GM18870 (cell line): ENCODE measurements around the gene TRIP13.
"Not testable (repeated sequence)": the region's sequence is repeated elsewhere in the genome, so short reads cannot be mapped to it uniquely, and the experiment has no call there.

Experiments
- ATAC-seq: cut with Tn5 transposase; IDR thresholded peaks from one replicate; pipeline ENCODE4 v1.9.1; 2021; ENCODE audit warnings: moderate library complexity; ENCODE audit not compliant: unreplicated experiment

TRIP13 gene

DNA sequence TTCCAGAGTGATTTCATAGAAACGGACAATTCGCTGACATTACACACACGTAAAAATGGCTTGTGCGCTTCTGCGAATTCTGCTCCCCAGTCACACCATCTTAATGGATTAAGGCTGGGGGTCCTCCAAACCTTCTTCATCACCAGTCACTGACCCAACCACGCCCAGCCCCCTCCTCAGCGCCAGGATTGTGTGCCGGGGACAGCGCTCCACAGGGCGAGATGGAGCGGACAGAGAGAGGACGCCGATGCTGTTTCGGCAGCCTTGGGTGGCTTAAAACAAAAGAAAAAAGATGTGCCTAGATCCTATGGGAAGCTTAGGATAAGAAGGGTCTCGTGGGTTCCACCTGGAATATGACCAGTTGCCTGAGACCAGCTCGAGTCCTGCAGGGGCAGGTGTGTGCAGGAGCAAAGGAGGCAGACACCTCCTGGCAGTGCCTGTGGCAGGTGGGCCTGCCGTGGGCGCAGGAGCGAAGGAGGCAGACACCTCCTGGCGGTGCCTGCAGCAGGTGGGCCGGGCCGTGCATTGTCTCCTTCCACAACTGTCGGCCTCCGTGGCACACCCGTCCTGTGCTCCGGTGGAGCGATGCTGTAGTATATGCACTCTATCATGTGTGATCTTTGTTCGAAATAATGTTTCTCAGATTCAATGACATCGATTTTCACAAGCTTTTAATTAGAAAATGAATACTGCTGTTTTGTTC is 20.9 kb upstream of the TRIP13 start:
- ATAC-seq, result no peak

GRCh38 chr5:872301-872700 is 20.4 kb upstream of the TRIP13 start:
- no peak for ATAC-seq

DNA sequence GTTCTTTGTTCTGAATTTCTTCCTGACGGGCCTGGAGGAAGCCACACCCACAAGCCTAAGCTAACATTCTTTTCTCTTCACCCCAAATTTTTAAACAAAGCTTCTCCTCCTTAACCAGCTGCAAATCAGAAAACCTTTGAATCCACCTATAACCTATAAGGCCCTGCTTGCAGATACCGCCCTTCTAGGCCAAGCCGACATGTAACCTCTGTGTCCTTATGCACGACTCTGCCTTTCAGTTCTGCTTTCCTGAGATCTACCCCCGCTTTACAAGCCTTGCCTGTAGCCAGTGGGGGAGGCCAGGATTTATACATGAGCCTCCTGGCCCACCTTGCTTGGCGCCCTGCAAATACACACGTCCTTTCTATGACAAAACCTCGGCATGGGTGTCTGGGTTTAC is 19.4 kb upstream of the TRIP13 start:
- ATAC-seq, result no peak

GRCh38 chr5:875931-876330 is 16.8 kb upstream of the TRIP13 start:
- ATAC-seq, result no peak

- no peak for ATAC-seq
These were observed 16.0 kb upstream of the TRIP13 start for GRCh38 chr5:876398-877365.

DNA sequence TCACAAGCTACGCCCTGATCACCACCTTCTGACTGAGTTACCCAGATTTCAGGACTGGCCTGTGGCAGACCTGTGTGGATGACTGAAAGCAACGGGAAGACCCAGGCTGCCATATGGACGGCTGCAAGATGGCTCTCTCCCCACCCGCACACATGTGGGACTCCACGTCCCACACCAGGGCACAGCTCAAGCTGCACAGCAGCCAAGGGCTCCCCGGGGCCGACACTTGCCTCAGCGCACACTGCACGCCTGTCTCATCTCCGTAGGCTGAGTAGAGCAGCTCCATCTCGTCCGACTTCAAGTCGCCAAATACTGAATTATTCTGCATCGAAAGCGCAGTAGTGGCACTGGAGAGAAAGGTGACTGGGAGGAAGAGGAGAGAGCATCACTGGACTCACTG is 14.6 kb upstream of the TRIP13 start:
- no peak for ATAC-seq

DNA sequence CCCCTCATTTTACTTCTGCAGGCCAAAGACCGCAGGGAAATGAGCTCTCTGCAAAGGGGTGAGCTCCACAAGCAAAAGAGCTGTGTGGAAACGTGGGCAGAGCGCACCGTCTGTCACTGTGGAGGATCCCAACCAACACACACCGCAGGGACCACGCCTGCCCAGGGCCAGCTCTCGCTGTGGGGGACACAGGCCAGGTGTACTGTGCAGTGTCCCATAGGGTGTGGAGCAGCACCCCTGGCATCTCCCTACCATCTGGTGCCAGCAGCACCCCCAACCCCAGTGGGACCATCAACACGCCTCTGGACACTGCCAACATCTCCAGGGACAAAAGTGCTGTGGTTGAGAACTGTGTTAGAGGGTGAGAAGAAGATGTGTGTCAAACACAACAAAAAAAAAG is 14.0 kb upstream of the TRIP13 start:
- ATAC-seq, result not testable (repeated sequence)

DNA sequence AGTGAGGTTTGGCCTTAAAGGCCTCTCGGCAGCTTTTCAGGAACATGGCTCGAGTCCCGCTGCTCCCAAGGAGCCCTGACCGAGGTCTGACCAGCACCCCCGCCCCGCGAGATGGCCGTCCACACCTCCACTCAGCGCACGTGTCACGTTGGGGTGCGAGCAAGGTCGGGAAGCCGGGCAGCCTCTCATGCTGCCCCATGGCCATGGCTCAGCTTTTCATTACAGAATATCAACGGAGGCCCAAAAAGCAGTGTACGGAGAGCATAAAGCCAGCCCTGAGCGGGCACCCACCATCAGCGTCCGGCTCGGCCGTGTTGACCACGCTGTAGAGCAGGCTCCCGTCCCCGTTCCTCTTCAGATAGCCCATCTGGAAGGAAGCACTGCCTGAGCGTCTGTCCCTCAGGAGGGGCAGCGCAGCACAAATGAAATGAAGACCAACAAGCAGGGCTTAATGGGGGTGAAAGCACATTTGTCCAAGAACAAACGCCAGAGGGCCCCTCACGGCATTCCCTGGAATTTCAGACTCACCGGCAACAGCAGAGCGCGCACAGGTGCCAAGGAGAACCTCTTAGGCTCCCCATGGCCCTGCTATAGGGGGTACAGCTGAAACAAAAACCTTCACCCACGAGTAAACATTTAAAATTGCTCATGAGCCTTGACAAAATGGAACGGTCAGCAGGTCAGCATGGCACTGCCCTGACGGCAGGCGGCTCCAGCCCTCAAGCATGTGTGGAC is 11.7 kb upstream of the TRIP13 start:
- ATAC-seq, result no peak

GRCh38 chr5:881551-881935 is 11.1 kb upstream of the TRIP13 start:
- ATAC-seq, result no peak

- no peak for ATAC-seq
These were observed 10.2 kb upstream of the TRIP13 start for GRCh38 chr5:882253-883183.

GRCh38 chr5:883475-884181 is 9.1 kb upstream of the TRIP13 start:
- no peak for ATAC-seq

GRCh38 chr5:884345-885126 is 8.1 kb upstream of the TRIP13 start:
- ATAC-seq, result no peak

- ATAC-seq, result no peak
These were observed 7.6 kb upstream of the TRIP13 start for GRCh38 chr5:885127-885442.

GRCh38 chr5:885529-885928 is 7.2 kb upstream of the TRIP13 start:
- no peak for ATAC-seq

DNA sequence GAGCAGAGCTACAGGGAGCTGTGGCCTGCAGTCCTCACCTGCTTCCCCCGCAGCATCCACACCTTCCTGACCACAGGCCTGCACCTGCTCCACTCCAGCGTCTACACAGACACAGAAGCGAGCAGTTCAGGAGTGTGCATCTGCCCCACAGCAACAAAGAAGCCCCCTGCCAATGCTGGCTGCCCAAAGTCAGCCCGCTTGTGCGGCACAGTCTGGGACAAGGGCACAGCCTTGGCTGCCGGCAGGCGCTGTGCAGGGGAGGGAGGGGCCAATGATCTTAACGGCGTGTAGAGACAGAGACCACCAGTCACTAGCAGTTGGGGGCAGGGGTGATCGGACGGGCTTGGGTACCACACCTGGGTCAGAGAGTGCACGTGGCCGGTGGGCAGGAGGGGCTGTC is 6.6 kb upstream of the TRIP13 start:
- no peak for ATAC-seq

GRCh38 chr5:886716-887325 is 5.9 kb upstream of the TRIP13 start:
- ATAC-seq, result no peak

- ATAC-seq, result no peak
These were observed 4.6 kb upstream of the TRIP13 start for GRCh38 chr5:887947-888637.

DNA sequence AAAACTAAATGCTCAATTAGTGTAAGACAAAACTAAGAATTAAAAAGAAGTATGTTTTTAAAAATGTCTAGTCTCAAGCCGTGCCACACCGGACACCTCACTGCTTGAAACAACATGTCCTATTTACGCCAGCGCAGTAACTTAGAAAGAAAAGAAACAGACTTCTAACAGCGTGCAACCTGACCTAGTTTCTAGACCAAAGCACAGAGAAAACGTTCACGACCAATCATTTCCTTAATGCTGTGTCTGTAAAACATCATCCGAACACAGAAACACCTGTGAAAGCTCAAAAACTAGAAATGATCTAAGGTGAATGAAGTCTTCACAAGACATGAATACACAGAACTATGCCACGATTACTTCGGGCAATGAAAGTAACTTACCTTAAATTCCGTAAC is 4.0 kb upstream of the TRIP13 start:
- no peak for ATAC-seq
